H9 (cell line): ENCODE measurements around the gene METTL21A. TPM values are rescaled to one million over a fixed set of nuclear protein-coding genes. Genes with fewer than 3 reads are reported as not detected.

ENCODE experiments used
- DNase-seq: peaks from one replicate; pipeline ENCODE4 v3.0.0-alpha.2; 2017
- H2AFZ ChIP-seq: one replicate; pipeline ENCODE4 v1.6.1; 2013; ENCODE audit warnings: mild to moderate bottlenecking, low read length, control low read depth, moderate library complexity
- H2AK5ac ChIP-seq: 2 replicates; pipeline ENCODE4 v1.6.1; 2013; ENCODE audit warnings: low read length, control low read depth, mixed read lengths; ENCODE audit not compliant: insufficient read length
- H2BK120ac ChIP-seq: one replicate; pipeline ENCODE4 v1.6.1; 2013; ENCODE audit warnings: low read depth, mild to moderate bottlenecking, low read length, control low read depth, inconsistent platforms; ENCODE audit not compliant: poor library complexity, severe bottlenecking
- H2BK12ac ChIP-seq: 2 replicates; pipeline ENCODE4 v1.6.1; 2013; ENCODE audit warnings: low read length, control low read depth, mixed read lengths, low read depth; ENCODE audit not compliant: insufficient read length
- H2BK15ac ChIP-seq: 2 replicates; pipeline ENCODE4 v1.6.1; 2013; ENCODE audit warnings: low read depth, low read length, control low read depth
- H2BK20ac ChIP-seq: one replicate; pipeline ENCODE4 v1.6.1; 2013; ENCODE audit warnings: low read depth, mild to moderate bottlenecking, low read length, control low read depth, inconsistent platforms; ENCODE audit not compliant: poor library complexity, severe bottlenecking
- H2BK5ac ChIP-seq: 2 replicates; pipeline ENCODE4 v1.6.1; 2013; ENCODE audit warnings: low read length, control low read depth, mixed read lengths; ENCODE audit not compliant: insufficient read length
- H3K14ac ChIP-seq: 2 replicates; pipeline ENCODE4 v1.6.1; 2013; ENCODE audit warnings: low read length, control low read depth; ENCODE audit not compliant: insufficient read depth
- H3K18ac ChIP-seq: 2 replicates; pipeline ENCODE4 v1.6.1; 2013; ENCODE audit warnings: low read depth, mild to moderate bottlenecking, mixed read lengths, low read length, control low read depth; ENCODE audit not compliant: insufficient read length
- H3K23ac ChIP-seq: 2 replicates; pipeline ENCODE4 v1.6.1; 2013; ENCODE audit warnings: low read length, control low read depth, mixed read lengths, low read depth; ENCODE audit not compliant: insufficient read length
- H3K23me2 ChIP-seq: 2 replicates; pipeline ENCODE4 v1.6.1; 2013; ENCODE audit warnings: low read depth, mild to moderate bottlenecking, mixed read lengths, low read length, control low read depth; ENCODE audit not compliant: insufficient read length, poor library complexity, severe bottlenecking
- H3K27ac ChIP-seq: 2 replicates; pipeline ENCODE4 v1.5.1; 2013; ENCODE audit warnings: low read length, control low read depth, mixed read lengths, low read depth; ENCODE audit not compliant: insufficient read length
- H3K27me3 ChIP-seq: 2 replicates; pipeline ENCODE4 v1.6.1; 2013; ENCODE audit warnings: low read length, control low read depth, inconsistent platforms; ENCODE audit not compliant: insufficient read depth
- H3K4ac ChIP-seq: 2 replicates; pipeline ENCODE4 v1.6.1; 2013; ENCODE audit warnings: low read depth, mild to moderate bottlenecking, control low read depth, inconsistent platforms, low read length, moderate library complexity
- H3K4me1 ChIP-seq: 2 replicates; pipeline ENCODE4 v1.6.1; 2013; ENCODE audit warnings: low read length, control low read depth, inconsistent platforms; ENCODE audit not compliant: insufficient read depth
- H3K4me2 ChIP-seq: 2 replicates; pipeline ENCODE4 v1.6.1; 2013; ENCODE audit warnings: low read length, control low read depth, mixed read lengths; ENCODE audit not compliant: insufficient read length, insufficient read depth
- H3K56ac ChIP-seq: 2 replicates; pipeline ENCODE4 v1.6.1; 2013; ENCODE audit warnings: low read depth, mild to moderate bottlenecking, mixed read lengths, low read length, control low read depth; ENCODE audit not compliant: insufficient read length
- H3K79me1 ChIP-seq: 2 replicates; pipeline ENCODE4 v1.6.1; 2013; ENCODE audit warnings: low read depth, mild to moderate bottlenecking, moderate library complexity, low read length, control low read depth, inconsistent platforms; ENCODE audit not compliant: insufficient read depth, poor library complexity, severe bottlenecking
- H3K79me2 ChIP-seq: 2 replicates; pipeline ENCODE4 v1.6.1; 2013; ENCODE audit warnings: low read length, control low read depth, inconsistent platforms; ENCODE audit not compliant: insufficient read depth
- H3K9ac ChIP-seq: 2 replicates; pipeline ENCODE4 v1.6.1; 2013; ENCODE audit warnings: low read length, control low read depth, mixed read lengths; ENCODE audit not compliant: insufficient read length; ENCODE audit errors: extremely low read depth
- H3K9me3 ChIP-seq: one replicate; pipeline ENCODE4 v1.6.1; 2013; ENCODE audit warnings: low read depth, low read length, inconsistent platforms; ENCODE audit not compliant: control insufficient read depth
- H3T11ph ChIP-seq: one replicate; pipeline ENCODE4 v1.6.1; 2013; ENCODE audit warnings: mild to moderate bottlenecking, low read length, control low read depth, inconsistent platforms
- H4K20me1 ChIP-seq: one replicate; pipeline ENCODE4 v1.6.1; 2013; ENCODE audit not compliant: control insufficient read depth, insufficient read length, insufficient read depth
- H4K5ac ChIP-seq: 2 replicates; pipeline ENCODE4 v1.6.1; 2013; ENCODE audit warnings: low read depth, mild to moderate bottlenecking, mixed read lengths, low read length, control low read depth; ENCODE audit not compliant: insufficient read length
- H4K8ac ChIP-seq: replicated peaks from 2 replicates; pipeline ENCODE4 v1.6.1; 2013; ENCODE audit warnings: low read length, control low read depth, mixed read lengths, low read depth; ENCODE audit not compliant: insufficient read length
- H4K91ac ChIP-seq: 2 replicates; pipeline ENCODE4 v1.6.1; 2013; ENCODE audit warnings: low read depth, mild to moderate bottlenecking, moderate library complexity, mixed read lengths, low read length, control low read depth; ENCODE audit not compliant: insufficient read length
- H3K27ac Mint-ChIP-seq, 3 experiments: 2 replicates in 2 of 3; 3 replicates in 1 of 3; pipeline ENCODE4 v1.8.0; 2020 to 2021; ENCODE audit warnings: mixed read lengths in 3 of 3, mild to moderate bottlenecking in 1 of 3, moderate library complexity in 1 of 3
- H3K27me3 Mint-ChIP-seq: 2 replicates; pipeline ENCODE4 v1.8.0; 2021; ENCODE audit warnings: low read depth, mild to moderate bottlenecking, moderate library complexity, mixed read lengths
- H3K36me3 Mint-ChIP-seq, 3 experiments: 2 replicates in 2 of 3; 3 replicates in 1 of 3; pipeline ENCODE4 v1.8.0; 2020 to 2021; ENCODE audit warnings: low read depth in 3 of 3, mixed read lengths in 3 of 3; ENCODE audit not compliant: insufficient read depth in 1 of 3
- H3K4me1 Mint-ChIP-seq, 2 experiments: 2 replicates each; pipeline ENCODE4 v1.8.0; 2020; ENCODE audit warnings: mixed read lengths in 2 of 2
- H3K4me3 Mint-ChIP-seq, 2 experiments: 2 replicates in 1 of 2; 3 replicates in 1 of 2; pipeline ENCODE4 v1.8.0; 2020 to 2021; ENCODE audit warnings: mild to moderate bottlenecking in 2 of 2, mixed read lengths in 2 of 2, moderate library complexity in 1 of 2
- H3K9me3 Mint-ChIP-seq, 2 experiments: 2 replicates in 1 of 2; 3 replicates in 1 of 2; pipeline ENCODE4 v1.8.0; 2020; ENCODE audit warnings: mild to moderate bottlenecking in 2 of 2, mixed read lengths in 2 of 2, moderate library complexity in 1 of 2
- CTCF ChIP-seq: fragments of 200-600 bp; sonication (generic); conservative IDR thresholded peaks from 3 replicates; pipeline ENCODE4 v1.8.0; 2021; ENCODE audit warnings: antibody characterized with exemption, mild to moderate bottlenecking
- total RNA-seq: library from RNA; stranded (reverse); gene quantifications from 2 replicates; pipeline ENCODE4 v1.2.1, GENCODE V29; 2021

METTL21A gene
- total RNA-seq, 1 experiment from 2014 or later, result 65.9 TPM

GRCh38 chr2:207567671-207568070 is 57.5 kb downstream of the METTL21A start:
- Histone ChIP-seq H3K4ac (no peak overlapping the region), H4K20me1 (no peaks in the 10 kb centered on the region), H4K5ac (no peak overlapping the region), H3K9ac (no peak overlapping the region), H3K27me3 (no peaks in the 10 kb centered on the region; the same call in 1 of the 2 replicates), H3K27ac (no peak overlapping the region), H3K23ac (no peak overlapping the region), H3T11ph (no peak overlapping the region), H3K23me2 (no peaks in the 10 kb centered on the region), H2BK15ac (no peak overlapping the region), H2BK5ac (no peak overlapping the region), H3K4me1 (no peaks in the 10 kb centered on the region), H3K4me2 (no peak overlapping the region), H4K91ac (no peak overlapping the region), H3K56ac (no peak overlapping the region), H3K18ac (no peak overlapping the region), H3K79me1 (no peaks in the 10 kb centered on the region), H3K14ac (no peak overlapping the region), H2BK120ac (no peak overlapping the region), H2BK12ac (no peak overlapping the region), H3K9me3 (no peaks in the 10 kb centered on the region), H4K8ac (no peak overlapping the region), H2AK5ac (no peak overlapping the region), H2AFZ (no peak overlapping the region), H3K79me2 (no peaks in the 10 kb centered on the region), H2BK20ac (no peak overlapping the region)
- no peak overlapping the region; a peak in 1 of 5 replicates for H3K4me3 Mint-ChIP-seq
- no peaks in the 10 kb centered on the region for H3K4me1 Mint-ChIP-seq
- TF ChIP-seq CTCF, result no peak
- no peaks in the 10 kb centered on the region for H3K27me3 Mint-ChIP-seq
- H3K36me3 Mint-ChIP-seq, result peaks cover 27 to 77% (median 71%) of the 10 kb centered on the region in 3 experiments; a peak in 6 of 7 replicates
- H3K27ac Mint-ChIP-seq, result no peak overlapping the region
- H3K9me3 Mint-ChIP-seq, result no peaks in the 10 kb centered on the region
- no peak for DNase-seq
